Measurements from ENCODE around the gene EFS.
"Not testable (repeated sequence)": the region's sequence is repeated elsewhere in the genome, so short reads cannot be mapped to it uniquely, and the experiment has no call there.

Gene EFS

GRCh38 chr14:23365036-23365731 is at the start of gene EFS:
Gene EFS (minus strand): TSS chr14:23365172. CDS start chr14:23365025, 147 bp downstream.
- no peak for FAIRE-seq

- FAIRE-seq = no peak
These were observed 49.3 kb upstream of the EFS start for GRCh38 chr14:23414254-23414653.

GRCh38 chr14:23413681-23414080 is 48.7 kb upstream of the EFS start:
- no peak for FAIRE-seq

GRCh38 chr14:23411563-23412525 is 46.9 kb upstream of the EFS start:
- no peak for FAIRE-seq

- FAIRE-seq = no peak
These were observed 45.1 kb upstream of the EFS start for GRCh38 chr14:23409966-23410635.

- FAIRE-seq = no peak
These were observed 44.5 kb upstream of the EFS start for GRCh38 chr14:23409475-23409874.

- FAIRE-seq = no peak
These were observed 43.3 kb upstream of the EFS start for GRCh38 chr14:23408307-23408630.

GRCh38 chr14:23407516-23408306 is 42.7 kb upstream of the EFS start, which contains the start of gene MYH6:
Gene MYH6 (minus strand): TSS chr14:23408273. CDS start chr14:23407223, 1,050 bp downstream.
- FAIRE-seq = no peak

- FAIRE-seq = no peak
These were observed 41.9 kb upstream of the EFS start for GRCh38 chr14:23406725-23407355.

GRCh38 chr14:23406244-23406643 is 41.3 kb upstream of the EFS start:
- FAIRE-seq = no peak

GRCh38 chr14:23405516-23406025 is 40.6 kb upstream of the EFS start:
- no peak for FAIRE-seq

- no peak for FAIRE-seq
These were observed 40.1 kb upstream of the EFS start for GRCh38 chr14:23405096-23405495.

GRCh38 chr14:23404331-23404900 is 39.4 kb upstream of the EFS start:
- no peak for FAIRE-seq

- no peak for FAIRE-seq
These were observed 38.9 kb upstream of the EFS start for GRCh38 chr14:23403908-23404307.

- FAIRE-seq = no peak
These were observed 38.1 kb upstream of the EFS start for GRCh38 chr14:23403139-23403438.

- FAIRE-seq = no peak
These were observed 37.5 kb upstream of the EFS start for GRCh38 chr14:23402296-23403138.

- FAIRE-seq = no peak
These were observed 36.3 kb upstream of the EFS start for GRCh38 chr14:23401291-23401690.

- FAIRE-seq = not testable (repeated sequence)
These were observed 35.7 kb upstream of the EFS start for GRCh38 chr14:23400496-23401149.

GRCh38 chr14:23399591-23399990 is 34.6 kb upstream of the EFS start:
- FAIRE-seq = no peak

- no peak for FAIRE-seq
These were observed 34.2 kb upstream of the EFS start for GRCh38 chr14:23399136-23399535.
